Stimulated activated naive CD8-positive, alpha-beta T cell treated with anti-CD3 and anti-CD28 coated beads, Interleukin-15, Interleukin-2, amounts not matched to agents 100 U/mL and 50 U/mL, for 24 hours (primary cell): ENCODE measurements around the gene STAB2.
A peak's percentile ranks its signal among the peaks of the same experiment; 100 is the strongest.

Experiments used
- ATAC-seq: fragments of 150-1000 bp; cut with Tn5 transposase; one replicate; pipeline ENCODE4 v1.10.0; 2021
- DNase-seq: peaks from one replicate; pipeline ENCODE4 v3.0.0; 2021

Gene STAB2

DNA sequence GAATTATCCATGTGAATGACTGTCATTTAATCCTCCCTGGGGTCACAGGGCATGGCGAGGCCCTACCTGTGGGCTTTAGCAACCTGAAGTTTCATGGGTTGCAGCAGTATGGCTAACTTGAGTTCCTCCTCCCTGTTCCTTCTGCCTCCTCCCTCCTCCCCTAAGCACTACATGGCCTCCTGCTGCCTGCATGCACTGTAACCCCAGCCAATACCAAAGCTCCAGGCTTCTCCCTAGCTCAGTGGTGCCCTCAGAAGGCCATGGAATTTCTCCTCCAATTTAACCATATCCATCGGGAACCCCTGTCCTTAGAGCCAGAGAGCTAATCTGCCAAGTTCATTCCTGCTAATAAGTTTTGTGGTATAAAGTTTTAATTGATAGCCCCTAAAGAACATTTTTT lies 158.9 kb downstream of the STAB2 start:
- no peak for DNase-seq
- ATAC-seq: no peak

DNA sequence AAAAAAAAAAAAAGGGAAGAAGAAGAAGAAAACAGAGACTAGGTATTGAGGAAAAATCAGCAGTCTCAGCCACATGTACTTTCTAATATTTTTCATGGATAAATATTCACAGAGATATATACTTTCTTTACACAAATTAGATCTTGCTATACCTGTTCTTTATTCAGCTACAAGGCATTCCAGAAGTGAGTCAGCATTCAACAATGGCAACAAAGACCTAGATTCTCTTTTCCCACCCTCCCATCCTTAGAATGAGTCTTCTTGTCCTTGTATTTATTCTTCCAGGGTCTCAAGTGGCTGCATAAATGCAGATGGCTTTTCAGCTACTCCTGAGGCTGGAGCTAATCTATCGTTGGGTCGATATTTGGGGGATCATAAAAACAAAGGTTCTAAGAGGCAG lies 160.9 kb downstream of the STAB2 start:
- DNase-seq: no peak
- no peak for ATAC-seq

DNA sequence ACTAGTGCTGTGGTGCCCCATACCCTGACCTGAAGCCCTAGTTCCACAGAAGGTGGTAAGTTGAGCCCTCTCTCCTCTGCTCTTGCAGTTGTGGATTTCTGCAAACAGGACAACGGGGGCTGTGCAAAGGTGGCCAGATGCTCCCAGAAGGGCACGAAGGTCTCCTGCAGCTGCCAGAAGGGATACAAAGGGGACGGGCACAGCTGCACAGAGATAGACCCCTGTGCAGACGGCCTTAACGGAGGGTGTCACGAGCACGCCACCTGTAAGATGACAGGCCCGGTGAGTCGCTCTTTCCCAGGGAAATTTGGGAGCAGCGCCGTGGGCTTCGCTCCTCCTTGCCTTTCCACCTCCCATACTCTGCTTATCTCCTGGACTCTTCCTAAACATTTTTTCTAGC lies 161.8 kb downstream of the STAB2 start:
- ATAC-seq (no peak), DNase-seq (no peak)

DNA sequence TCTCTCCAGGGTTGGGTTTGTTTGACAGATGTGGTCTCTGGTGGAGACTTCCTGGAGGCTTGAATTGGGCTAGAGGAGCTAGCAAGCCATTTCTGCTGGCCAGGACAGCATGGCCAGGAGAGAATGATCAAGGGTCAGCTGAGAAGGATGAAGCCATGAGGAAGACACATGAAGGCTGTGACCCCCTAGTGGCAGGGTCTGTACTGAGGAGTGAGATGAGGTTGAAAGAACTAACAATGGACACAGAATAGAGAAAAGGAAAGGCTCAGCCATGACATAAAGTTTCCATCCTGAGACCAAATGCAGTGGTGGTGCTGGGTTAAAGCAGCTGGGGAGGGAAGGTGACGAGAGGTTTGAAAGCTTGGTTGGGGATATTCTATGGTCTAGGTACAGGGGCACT lies 164.1 kb downstream of the STAB2 start:
- no peak for DNase-seq
- peak; percentile 59 for ATAC-seq

DNA sequence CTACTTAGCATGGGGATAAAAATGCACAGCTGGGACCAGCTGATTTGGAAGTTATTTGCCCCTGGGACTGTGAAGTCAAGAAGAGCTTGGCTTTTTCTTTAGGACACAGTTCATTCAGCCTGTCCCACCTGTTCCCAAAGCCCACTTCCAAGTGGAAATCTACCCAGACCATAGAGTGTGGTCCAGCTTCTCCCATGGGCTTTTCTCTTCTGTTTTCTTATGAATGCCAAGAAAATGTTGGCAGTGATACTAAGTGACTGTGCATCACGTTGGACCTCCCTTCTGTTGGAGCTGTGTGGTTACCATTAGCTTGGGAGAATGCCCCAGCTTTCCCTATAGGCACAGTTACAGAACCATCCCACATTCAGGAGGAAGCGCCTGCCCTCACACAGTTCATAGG lies 164.5 kb downstream of the STAB2 start:
- no peak for ATAC-seq

DNA sequence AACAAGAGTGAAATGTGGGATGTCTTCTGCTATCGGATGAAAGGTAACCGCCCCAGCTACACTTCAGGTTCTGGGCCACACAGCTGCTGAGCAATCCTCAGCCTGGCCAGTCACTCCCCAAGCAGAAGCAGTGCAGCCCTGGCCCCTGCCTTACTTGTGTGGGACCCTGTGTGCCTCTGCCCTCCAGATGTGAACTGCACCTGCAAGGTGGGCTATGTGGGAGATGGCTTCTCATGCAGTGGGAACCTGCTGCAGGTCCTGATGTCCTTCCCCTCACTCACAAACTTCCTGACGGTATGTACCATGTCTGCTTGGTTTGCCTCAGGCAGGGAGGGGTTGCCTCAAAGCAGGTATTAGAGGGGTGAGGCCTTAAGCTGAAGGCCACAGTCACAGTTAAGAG lies 168.4 kb downstream of the STAB2 start:
- no peak for DNase-seq
- ATAC-seq: no peak

More for the DNA sequence above, 164.5 kb downstream of the STAB2 start:
- no peak for DNase-seq

DNA sequence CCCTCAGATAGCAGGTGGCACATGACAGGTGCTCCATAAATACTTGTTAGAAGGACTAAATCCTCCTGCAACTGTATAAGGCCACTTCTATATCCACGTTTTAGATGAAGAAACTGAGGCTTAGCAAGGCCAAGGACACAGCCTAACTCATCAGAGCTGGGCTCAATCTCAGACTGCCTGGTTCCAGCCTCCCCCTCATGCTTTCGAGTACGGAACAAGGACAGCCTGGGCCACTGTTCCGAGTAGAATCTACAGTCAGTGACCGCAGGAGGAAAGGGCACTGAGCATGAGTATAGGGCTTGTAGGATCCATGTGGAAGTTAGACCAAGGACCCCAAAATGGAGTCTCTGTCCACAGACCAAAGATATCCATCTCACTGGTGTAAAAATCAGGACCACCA lies 169.4 kb downstream of the STAB2 start:
- ATAC-seq (no peak), DNase-seq (no peak)

DNA sequence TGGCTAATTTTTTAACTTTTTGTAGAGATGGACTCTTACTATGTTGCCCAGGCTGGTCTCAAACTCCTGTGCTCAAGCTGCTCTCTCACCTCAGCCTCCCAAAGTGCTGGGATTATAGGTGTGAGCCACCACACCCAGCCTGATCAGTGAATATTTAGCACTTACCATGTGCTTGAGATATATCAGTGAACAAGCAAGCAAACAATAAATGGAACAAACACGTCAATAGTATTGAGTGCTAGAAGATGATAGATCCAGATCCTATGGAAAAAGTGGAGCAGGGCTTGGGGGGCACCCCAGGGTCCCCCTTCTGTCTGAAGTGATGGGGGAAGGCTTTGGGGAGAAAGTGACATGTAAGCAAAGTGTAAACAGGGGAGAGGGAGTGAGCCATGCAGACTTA lies 170.2 kb downstream of the STAB2 start:
- ATAC-seq: no peak

DNA sequence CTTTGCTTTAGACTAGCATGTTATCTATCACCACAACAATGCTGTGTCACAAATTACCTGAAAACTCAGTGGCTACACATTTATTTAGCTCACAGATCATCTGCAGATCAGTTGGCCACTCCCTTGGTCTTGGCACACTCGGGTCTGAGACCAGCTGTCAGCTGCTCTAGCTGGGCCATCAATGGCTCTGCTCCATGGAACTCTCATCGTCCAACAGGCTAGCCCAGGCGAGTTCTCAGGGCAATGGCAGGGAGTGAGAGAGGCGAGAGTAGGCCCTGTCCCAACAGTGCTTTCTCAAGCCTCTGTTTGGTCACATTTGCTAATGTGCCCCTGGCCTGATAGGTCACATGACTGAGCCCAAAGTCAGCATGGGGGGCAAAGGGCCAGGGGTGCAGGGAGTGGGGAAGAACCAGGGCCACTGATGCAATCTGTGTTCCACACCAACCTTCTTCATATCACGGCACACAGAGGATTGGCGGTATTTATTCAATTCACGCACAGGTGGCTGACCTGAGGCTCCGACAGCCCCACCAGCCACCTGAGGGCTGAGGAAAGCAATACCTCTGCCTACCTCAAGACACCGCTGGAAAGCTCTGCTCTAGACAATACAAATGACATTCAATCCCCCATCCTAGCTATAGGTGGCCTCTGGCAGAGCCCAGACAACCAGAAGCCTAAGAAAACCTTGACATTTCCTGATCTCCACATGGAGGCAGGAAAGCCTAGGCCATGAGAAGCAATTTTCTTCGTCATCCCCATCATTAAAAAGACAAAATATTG lies 171.4 kb downstream of the STAB2 start:
- DNase-seq: no peak

More for the DNA sequence above, 170.2 kb downstream of the STAB2 start:
- DNase-seq: no peak

DNA sequence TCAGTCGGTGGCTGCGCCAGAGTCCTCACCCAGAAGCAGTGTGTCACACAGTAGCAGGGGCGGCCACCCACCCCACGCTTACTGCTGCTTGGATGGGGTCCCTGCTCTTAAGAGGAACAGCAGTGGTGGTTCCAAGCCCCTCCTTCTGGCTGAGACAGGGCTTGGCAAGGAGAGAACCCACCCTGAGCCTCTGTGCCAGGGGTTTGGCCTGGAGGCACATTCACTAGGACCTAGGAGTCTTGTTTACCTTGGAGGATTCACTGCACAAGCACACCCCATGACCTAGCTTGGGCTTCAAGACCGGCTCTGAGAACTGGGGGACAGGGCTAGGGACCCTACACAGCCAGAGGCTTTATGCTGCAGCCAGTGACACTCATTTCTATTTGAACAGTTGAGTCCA lies 175.4 kb downstream of the STAB2 start:
- DNase-seq: no peak
- ATAC-seq: no peak

More for the DNA sequence above, 171.4 kb downstream of the STAB2 start:
- no peak for ATAC-seq

DNA sequence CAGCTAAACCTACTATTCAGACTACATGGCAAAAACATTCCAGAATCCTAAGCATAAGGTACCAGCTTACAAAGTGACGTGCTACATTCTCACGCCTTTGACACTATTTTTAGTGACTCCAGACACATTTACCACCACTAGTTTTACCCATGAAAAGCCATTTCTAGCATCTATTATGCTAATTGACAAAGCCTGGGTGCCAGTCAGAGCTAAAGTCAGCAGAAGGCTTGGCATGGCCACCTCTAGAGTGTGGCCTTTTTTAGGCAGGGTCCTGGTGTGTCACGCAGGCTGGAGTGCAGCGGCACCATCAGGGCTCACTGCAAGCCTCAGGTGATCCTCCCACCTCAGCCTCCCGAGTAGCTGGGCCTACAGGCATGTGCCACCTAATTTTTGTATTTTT lies 178.2 kb downstream of the STAB2 start:
- DNase-seq (no peak), ATAC-seq (no peak)

DNA sequence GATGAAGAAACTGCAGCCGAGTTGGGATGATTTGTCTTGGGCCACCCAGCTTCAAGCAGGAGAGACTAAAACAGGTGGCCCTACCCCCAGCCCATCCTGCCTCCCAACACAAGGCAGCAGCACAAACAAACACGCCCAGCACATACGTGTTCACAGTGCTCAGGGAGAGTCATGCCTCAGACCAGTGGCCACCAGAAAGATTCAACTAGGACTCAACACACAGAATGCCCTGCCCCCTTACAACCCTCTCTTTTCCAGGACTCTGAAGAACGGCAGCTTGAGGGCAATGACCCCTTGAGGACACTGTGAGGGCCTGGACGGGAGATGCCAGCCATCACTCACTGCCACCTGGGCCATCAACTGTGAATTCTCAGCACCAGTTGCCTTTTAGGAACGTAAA lies 179.0 kb downstream of the STAB2 start:
- DNase-seq: no peak
- ATAC-seq: no peak

DNA sequence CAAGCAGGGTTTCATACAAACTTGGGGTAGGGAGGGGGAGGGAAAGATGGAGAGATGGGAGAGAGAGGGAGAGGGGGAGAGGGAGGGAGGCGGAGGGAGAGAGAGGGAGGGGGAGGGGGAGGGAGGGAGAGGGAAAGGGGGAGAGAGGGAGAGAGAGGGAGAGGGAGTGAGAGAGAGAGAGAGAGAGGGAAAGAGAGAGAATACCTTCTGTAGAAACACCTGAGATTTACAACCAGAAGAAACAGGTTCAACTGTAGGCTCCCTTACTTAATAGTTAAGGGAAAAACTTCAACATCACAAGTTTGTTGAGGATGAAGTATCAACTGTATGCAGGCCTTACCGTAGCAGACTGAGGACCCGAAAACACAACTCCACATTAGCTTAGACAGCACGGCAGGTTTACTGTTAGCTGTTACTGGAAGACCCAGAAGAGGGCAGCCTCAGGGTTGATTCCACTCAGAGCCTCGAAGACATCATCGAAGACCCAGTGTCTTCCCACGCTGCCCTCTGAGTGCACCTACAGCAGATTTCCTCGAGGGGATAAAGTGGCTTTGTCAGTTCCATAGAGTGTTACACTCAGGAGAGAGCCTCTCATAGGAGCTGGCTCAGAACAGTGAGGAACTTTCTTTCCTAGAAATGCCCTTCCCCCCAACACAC lies 181.5 kb downstream of the STAB2 start:
- DNase-seq: no peak
- no peak for ATAC-seq

DNA sequence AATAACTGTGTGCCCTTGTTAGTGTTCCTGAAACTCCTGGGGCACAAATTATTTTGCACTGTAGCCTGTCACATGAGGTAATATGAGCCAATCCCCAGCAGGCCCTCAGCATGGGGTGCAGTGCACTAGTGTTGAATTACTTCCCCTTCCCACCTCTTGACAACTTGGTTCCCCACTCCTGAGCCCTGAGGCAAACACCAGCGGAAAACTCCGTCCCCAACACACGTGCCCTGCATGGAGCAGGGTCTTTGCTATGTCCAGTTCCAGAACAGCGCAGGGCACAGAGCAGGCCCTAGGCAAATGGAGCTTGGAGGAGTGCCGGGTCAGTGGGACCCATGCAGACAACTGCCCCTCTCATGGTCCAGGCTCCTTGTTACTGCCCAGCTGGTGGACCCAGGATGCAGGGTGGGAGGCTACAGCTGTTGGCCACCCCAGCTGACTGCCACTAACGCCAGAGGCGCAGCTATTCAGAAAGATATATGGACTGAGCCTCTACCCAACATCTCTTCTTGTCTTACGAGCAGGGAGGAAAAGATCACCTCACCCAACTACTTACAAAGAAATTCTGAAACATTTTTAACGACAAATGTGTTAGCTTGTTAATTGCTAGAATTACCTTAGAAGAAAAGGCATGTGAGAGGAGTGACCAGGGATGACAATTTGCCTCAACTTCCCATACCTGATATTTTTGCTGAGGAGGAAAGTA lies 182.3 kb downstream of the STAB2 start:
- ATAC-seq: no peak
- no peak for DNase-seq

DNA sequence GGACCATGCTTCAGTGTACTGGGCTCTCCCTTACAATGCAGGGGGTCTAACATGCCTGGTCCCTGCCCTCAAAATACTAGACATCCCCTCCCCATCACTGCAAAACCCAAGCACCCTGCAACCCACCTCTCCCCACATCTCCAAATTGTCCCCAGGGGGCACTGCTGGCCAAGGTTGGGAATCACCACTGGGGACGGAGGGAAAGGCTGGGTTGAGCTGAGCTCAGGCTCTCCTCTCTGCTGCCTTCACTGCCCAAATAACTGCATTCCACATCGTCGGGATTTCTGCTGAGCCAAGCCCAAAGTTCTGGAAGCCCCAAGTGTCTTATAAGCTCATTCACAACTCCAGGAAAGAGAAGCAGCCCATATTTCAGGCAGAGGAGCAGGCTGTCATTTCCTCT lies 184.4 kb downstream of the STAB2 start:
- no peak for ATAC-seq
- DNase-seq: peak; percentile 13

DNA sequence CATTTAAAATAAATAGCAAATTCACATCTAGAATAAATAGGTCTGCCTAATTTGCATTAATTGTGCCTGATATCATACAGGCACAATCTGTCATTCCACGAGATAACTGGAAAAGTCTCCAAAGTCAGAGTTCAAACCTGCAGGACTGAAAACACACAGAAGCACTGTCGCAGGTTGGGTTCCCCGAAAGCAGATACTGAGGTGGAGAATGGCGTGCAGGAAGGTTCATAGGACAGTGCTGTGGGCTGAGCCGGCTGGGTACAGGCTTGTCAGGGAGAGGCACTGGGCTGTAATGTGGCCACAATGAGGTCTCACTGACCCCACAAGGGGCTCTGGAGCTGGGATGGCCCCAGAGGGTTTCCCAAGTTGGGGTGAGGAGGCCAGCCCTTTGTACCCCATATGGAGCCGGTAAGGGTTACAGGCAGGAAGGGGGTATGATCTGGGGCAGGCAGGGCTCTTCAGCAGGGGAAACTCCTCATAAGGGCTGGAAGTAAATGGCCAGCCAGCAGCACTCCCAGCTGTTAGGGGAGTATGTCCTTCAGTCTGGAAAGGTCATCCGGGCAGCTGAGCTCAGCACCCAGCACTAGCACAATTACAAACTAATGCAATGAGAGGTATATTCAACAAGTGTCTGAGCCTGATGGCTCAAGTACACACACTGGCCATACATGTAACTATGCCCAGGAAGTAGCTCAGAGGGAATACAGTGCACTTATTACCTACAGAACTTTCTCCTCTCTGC lies 185.5 kb downstream of the STAB2 start:
- DNase-seq (no peak), ATAC-seq (no peak)

DNA sequence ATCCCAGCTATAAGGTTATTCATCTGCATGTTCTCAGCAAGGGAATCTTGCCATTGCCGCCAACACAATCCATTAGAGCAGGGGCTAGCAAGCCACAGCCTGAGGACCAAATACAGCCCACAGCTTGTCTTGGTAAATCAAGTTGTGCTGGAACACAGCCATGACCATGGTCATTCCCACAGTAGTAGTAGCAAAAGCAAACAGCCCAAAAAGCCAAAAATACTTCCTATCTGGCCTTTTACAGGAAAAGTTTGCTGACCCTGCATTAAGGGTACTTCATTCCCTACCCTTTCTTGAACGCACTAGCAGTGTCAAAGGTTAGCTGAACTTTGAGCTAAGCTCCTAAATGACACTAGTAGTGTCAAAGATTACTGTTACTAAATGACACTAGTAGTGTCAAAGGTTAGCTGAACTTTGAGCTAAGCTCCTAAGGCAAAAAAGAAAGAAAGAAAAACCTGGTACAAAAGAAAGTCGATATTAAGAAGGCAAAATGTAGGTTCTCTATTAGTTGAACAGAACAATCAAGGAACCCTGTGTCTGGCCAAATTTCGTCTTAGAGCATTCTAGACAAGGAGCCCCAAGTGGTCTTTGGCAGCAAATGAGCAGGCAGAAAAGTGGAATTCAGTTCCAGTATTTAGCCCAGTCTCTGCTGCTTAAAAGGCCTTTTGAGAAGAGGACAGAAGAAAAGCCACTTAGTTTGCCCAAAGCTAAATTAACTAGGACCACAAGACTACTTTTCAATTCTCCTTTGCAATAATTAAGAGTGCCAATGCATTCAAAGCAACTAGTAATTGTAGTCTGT lies 186.2 kb downstream of the STAB2 start:
- ATAC-seq: no peak
- no peak for DNase-seq

DNA sequence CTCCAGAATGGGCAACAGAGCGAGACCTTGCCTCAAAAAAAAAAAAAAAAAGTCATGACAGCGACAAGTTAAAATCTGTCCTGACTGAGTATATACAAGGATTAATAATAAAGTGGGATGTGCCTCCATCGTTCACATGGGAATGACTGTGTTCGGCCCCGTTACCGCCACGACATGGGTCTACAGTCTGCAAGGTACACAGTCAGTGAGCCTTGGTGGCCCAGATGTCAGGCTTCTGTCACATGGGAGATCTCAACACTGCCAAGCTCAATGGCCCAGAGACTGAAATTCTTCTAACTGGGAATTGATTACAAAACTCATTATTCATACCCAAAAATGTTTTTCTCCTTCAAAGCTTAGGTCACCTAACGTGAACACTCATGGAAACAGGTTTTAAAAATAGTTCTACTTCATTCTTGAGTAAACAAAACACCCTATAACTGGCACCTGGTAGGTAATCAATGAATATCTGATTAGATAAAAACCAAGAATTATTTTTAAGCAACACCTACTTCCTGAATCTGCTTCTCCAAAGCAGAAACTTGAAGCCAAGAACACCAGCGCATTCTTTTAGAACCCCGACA lies 188.0 kb downstream of the STAB2 start:
- ATAC-seq (no peak), DNase-seq (no peak)

DNA sequence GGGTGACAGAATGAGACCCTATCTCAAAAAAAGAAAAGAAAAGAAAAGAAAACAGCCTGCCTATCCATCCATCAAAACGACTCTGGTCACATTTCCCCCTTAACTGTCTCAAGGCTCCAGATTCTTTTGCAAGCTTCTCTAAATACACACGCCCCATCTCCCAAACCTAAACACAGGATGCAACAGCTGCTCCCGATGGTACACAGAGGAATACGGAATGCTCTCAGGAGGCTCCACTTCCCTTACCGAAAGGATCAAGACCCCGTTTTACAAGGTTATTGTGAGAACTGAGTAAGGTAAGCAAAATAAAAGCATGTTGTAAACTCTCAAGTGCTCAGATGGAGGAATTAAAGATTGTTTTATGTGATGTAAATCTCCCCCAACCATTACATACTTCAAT lies 191.7 kb downstream of the STAB2 start:
- DNase-seq (no peak), ATAC-seq (no peak)

DNA sequence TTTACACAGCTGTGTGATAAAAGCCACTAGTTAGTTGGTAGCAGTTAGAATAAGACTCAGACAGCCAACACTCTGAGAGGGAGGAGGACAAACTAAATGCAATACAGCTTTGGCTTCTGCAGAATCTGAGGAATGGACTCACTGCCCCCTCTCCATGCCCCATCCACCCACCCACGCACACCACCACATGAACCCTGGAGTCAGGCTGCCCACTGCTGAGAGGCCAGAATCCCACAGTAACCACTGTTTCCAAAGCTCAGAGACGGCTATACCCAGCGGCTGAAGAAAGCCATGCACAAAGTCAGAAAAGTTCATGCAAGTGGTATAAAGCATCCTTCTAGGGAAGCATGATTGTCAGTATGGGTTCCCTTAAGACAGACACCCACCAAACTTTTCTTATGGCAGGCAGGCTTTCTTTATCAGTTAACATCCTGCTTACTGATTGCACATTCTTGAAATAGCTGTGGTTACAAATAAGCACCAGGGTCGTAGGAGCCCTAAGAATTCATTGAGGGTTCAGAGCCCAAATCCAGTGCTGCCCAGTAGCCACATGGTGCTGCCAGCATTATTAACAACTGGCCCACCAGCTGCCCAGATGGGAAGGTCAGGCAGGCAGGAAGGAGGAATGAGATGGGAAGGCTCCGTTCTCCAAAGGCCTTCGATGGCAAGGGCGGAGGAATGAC lies 192.5 kb downstream of the STAB2 start:
- DNase-seq (no peak), ATAC-seq (no peak)

DNA sequence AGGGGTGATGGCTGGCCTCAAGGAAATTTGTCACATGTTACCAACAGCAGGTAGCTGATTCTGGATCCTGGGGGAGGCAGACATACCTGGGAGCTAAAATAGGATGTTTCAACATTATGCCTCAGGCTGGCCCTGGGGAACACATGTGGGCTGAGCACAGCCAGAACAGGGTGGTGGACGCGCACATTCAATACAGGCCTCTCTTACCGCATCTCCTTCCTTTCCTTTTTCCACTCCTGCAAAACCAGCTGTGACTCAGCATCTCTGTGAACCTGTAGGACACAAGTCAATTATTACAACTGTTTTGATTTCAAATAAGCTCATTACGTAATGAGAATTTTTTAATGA lies 193.0 kb downstream of the STAB2 start:
- no peak for ATAC-seq
- no peak for DNase-seq
